ENCODE results near the gene IKZF1.
A peak's percentile ranks its signal among the peaks of the same experiment; 100 is the strongest.

Gene IKZF1

GRCh38 chr7:50416527-50417182 is 112.1 kb downstream of the IKZF1 start:
- Histone ChIP-seq H2AFZ (ENCODE audit: low read length) (no peak overlapping the region), H3K4me2 (ENCODE audit: low read depth, low read length, poor library complexity, severe bottlenecking) (no peak overlapping the region), H4K20me1 (ENCODE audit: insufficient read depth, low read length, poor library complexity, severe bottlenecking) (no peaks in the 10 kb centered on the region), H3K36me3 (ENCODE audit: insufficient read depth, low read length) (no peaks in the 10 kb centered on the region), H3K9ac (ENCODE audit: low read depth, low read length, poor library complexity, severe bottlenecking) (no peak overlapping the region), H3K4me3 (ENCODE audit: low read length, poor library complexity, severe bottlenecking) (no peak overlapping the region), H3K4me1 (ENCODE audit: insufficient read depth, low read length, poor library complexity, severe bottlenecking) (no peaks in the 10 kb centered on the region), H3K27me3 (ENCODE audit: insufficient read depth, low read length, poor library complexity, severe bottlenecking) (no peaks in the 10 kb centered on the region), H3K9me2 (replicated peaks; ENCODE audit: low read depth, low read length) (no peaks in the 10 kb centered on the region), H3K79me2 (ENCODE audit: insufficient read depth, low read length) (no peaks in the 10 kb centered on the region), H3F3A (ENCODE audit: low read depth) (no peaks in the 10 kb centered on the region), H3K9me3 (ENCODE audit: insufficient read depth, low read depth, low read length) (no peaks in the 10 kb centered on the region)
- TF ChIP-seq CTCF (conservative IDR thresholded peaks at IDR 0.05; ENCODE audit: low read length) (no peak), EZH2phosphoT487 (IDR thresholded peaks at IDR 0.05; ENCODE audit: borderline replicate concordance) (no peak)

GRCh38 chr7:50418086-50418515 is 113.6 kb downstream of the IKZF1 start:
- no peak overlapping the region for H3K4me2 ChIP-seq (ENCODE audit: low read depth, low read length, poor library complexity, severe bottlenecking)

DNA sequence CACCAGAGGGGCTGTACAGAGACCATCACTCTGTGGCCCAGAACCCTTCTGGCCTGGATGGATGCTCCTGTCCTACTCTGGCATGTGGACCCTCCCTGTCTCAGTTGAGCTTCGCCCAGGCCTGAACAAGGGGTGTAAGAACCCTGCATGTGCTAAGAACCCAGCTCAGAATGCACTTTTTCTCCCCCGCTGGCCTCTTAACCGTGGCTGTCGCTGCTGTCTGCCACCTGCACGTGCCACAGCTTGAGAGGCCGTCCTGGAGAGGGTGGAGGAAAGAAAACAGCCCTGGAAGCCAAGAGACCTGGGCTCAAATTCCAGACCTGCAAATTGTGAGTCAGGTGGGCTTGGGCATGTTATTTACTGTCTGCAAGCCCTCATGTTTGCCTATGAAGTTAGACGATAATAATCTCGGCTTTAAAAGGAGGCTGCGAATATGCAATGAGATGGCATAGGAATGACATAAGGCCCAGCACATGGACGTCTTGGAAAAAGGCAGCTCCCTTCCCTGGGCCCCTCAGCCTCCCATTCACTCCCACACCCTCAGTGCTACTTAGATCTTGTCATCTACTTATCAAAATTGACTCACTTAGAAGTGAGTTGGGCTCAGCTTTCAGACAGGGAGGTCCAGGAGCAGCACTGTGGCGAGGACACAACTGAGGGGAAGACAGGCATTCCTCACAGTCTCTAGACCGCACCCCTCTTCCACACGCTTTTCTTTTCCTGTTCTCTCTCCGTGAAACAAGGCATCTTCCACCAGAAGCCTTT is 114.2 kb downstream of the IKZF1 start:
- Histone ChIP-seq H3F3A (ENCODE audit: low read depth) (no peaks in the 10 kb centered on the region), H3K27me3 (ENCODE audit: insufficient read depth, low read length, poor library complexity, severe bottlenecking) (no peaks in the 10 kb centered on the region), H2AFZ (ENCODE audit: low read length) (no peak overlapping the region), H4K20me1 (ENCODE audit: insufficient read depth, low read length, poor library complexity, severe bottlenecking) (no peaks in the 10 kb centered on the region), H3K4me3 (ENCODE audit: low read length, poor library complexity, severe bottlenecking) (no peak overlapping the region), H3K4me1 (ENCODE audit: insufficient read depth, low read length, poor library complexity, severe bottlenecking) (no peaks in the 10 kb centered on the region), H3K9ac (ENCODE audit: low read depth, low read length, poor library complexity, severe bottlenecking) (no peak overlapping the region), H3K4me2 (ENCODE audit: low read depth, low read length, poor library complexity, severe bottlenecking) (no peak overlapping the region), H3K9me2 (replicated peaks; ENCODE audit: low read depth, low read length) (no peaks in the 10 kb centered on the region), H3K36me3 (ENCODE audit: insufficient read depth, low read length) (no peaks in the 10 kb centered on the region), H3K79me2 (ENCODE audit: insufficient read depth, low read length) (no peaks in the 10 kb centered on the region), H3K9me3 (ENCODE audit: insufficient read depth, low read depth, low read length) (no peaks in the 10 kb centered on the region)
- TF ChIP-seq CTCF (conservative IDR thresholded peaks at IDR 0.05; ENCODE audit: low read length) (no peak), EZH2phosphoT487 (IDR thresholded peaks at IDR 0.05; ENCODE audit: borderline replicate concordance) (no peak)

More at GRCh38 chr7:50418086-50418515, 113.6 kb downstream of the IKZF1 start:
- H2AFZ ChIP-seq (ENCODE audit: low read length) = no peak overlapping the region
- no peaks in the 10 kb centered on the region for H3K27me3 ChIP-seq (ENCODE audit: insufficient read depth, low read length, poor library complexity, severe bottlenecking)
- H3K9me3 ChIP-seq (ENCODE audit: insufficient read depth, low read depth, low read length) = no peaks in the 10 kb centered on the region
- H3K9ac ChIP-seq (ENCODE audit: low read depth, low read length, poor library complexity, severe bottlenecking) = no peak overlapping the region
- H3F3A ChIP-seq (ENCODE audit: low read depth) = no peaks in the 10 kb centered on the region
- no peaks in the 10 kb centered on the region for H3K4me1 ChIP-seq (ENCODE audit: insufficient read depth, low read length, poor library complexity, severe bottlenecking)
- no peak overlapping the region for H3K4me3 ChIP-seq (ENCODE audit: low read length, poor library complexity, severe bottlenecking)
- TF ChIP-seq CTCF (conservative IDR thresholded peaks at IDR 0.05; ENCODE audit: low read length) (peak; percentile 97), EZH2phosphoT487 (IDR thresholded peaks at IDR 0.05; ENCODE audit: borderline replicate concordance) (no peak)
- no peaks in the 10 kb centered on the region for H3K36me3 ChIP-seq (ENCODE audit: insufficient read depth, low read length)
- H4K20me1 ChIP-seq (ENCODE audit: insufficient read depth, low read length, poor library complexity, severe bottlenecking) = no peaks in the 10 kb centered on the region
- H3K9me2 ChIP-seq (replicated peaks; ENCODE audit: low read depth, low read length) = no peaks in the 10 kb centered on the region
- no peaks in the 10 kb centered on the region for H3K79me2 ChIP-seq (ENCODE audit: insufficient read depth, low read length)

All from Loucy (cell line).